ENCODE results near the gene CTBP2. TPM values are rescaled to one million over a fixed set of nuclear protein-coding genes. Genes with fewer than 3 reads are reported as not detected.

CTBP2 gene
- total RNA-seq, 1 experiment from 2014 or later = 77.8 TPM

GRCh38 chr10:125115409-125115808 lies 45.0 kb downstream of the CTBP2 start:
- no peak for DNase-seq (ENCODE audit: low spot score)
- Histone ChIP-seq H3K27ac (ENCODE audit: low read depth, low read length, poor library complexity, severe bottlenecking) (no peak overlapping the region), H3K9me3 (ENCODE audit: low read depth, low read length, poor library complexity, severe bottlenecking) (no peaks in the 10 kb centered on the region), H3K4me3 (ENCODE audit: low read depth, low read length, poor library complexity, severe bottlenecking) (no peak overlapping the region), H3K4me1 (ENCODE audit: insufficient read depth, low read length, poor library complexity, severe bottlenecking) (peaks cover 40% of the 10 kb centered on the region), H3K36me3 (ENCODE audit: insufficient read depth, low read length, poor library complexity, severe bottlenecking) (no peaks in the 10 kb centered on the region), H3K27me3 (replicated peaks; ENCODE audit: insufficient read depth, low read depth, low read length, poor library complexity) (no peaks in the 10 kb centered on the region)
- ChIA-PET CTCF (no interaction called here), POLR2A (ENCODE audit: low non-redundant PET) (no interaction called here)
- no peak for TF ChIP-seq CTCF (conservative IDR thresholded peaks at IDR 0.05; ENCODE audit: low read depth, low read length)
- TF ChIP-seq EZH2 (IDR thresholded peaks at IDR 0.05; ENCODE audit: borderline replicate concordance, low read depth, low read length, poor library complexity, severe bottlenecking) = no peak
- intact Hi-C loops (cut with micrococcal nuclease; ENCODE audit: unreplicated experiment) = no loop called here
- no TSS peak for BruUV-seq (replicated peaks)

GRCh38 chr10:125114761-125115391 lies 45.5 kb downstream of the CTBP2 start:
- no peak for DNase-seq (ENCODE audit: low spot score)
- H3K4me3 ChIP-seq (ENCODE audit: low read depth, low read length, poor library complexity, severe bottlenecking) = no peak overlapping the region
- no peaks in the 10 kb centered on the region for H3K27me3 ChIP-seq (replicated peaks; ENCODE audit: insufficient read depth, low read depth, low read length, poor library complexity)
- POLR2A ChIA-PET (ENCODE audit: low non-redundant PET) = interaction anchor here (0.6 kb wide), 1 partner anchor 150 kb away, joined by 3 read pairs; no protein-coding TSS in a partner anchor
- TF ChIP-seq EZH2 (IDR thresholded peaks at IDR 0.05; ENCODE audit: borderline replicate concordance, low read depth, low read length, poor library complexity, severe bottlenecking) (no peak), CTCF (conservative IDR thresholded peaks at IDR 0.05; ENCODE audit: low read depth, low read length) (no peak)
- BruUV-seq (replicated peaks) = no TSS peak
- no peaks in the 10 kb centered on the region for H3K36me3 ChIP-seq (ENCODE audit: insufficient read depth, low read length, poor library complexity, severe bottlenecking)
- intact Hi-C loops (cut with micrococcal nuclease; ENCODE audit: unreplicated experiment) = no loop called here
- CTCF ChIA-PET = no interaction called here
- H3K9me3 ChIP-seq (ENCODE audit: low read depth, low read length, poor library complexity, severe bottlenecking) = no peaks in the 10 kb centered on the region
- H3K27ac ChIP-seq (ENCODE audit: low read depth, low read length, poor library complexity, severe bottlenecking) = no peak overlapping the region
- H3K4me1 ChIP-seq (ENCODE audit: insufficient read depth, low read length, poor library complexity, severe bottlenecking) = peaks cover 35% of the 10 kb centered on the region

- Histone ChIP-seq H3K36me3 (ENCODE audit: insufficient read depth, low read length, poor library complexity, severe bottlenecking) (peaks cover 6% of the 10 kb centered on the region), H3K4me3 (ENCODE audit: low read depth, low read length, poor library complexity, severe bottlenecking) (no peak overlapping the region), H3K27ac (ENCODE audit: low read depth, low read length, poor library complexity, severe bottlenecking) (peak overlapping the region; percentile 14), H3K9me3 (ENCODE audit: low read depth, low read length, poor library complexity, severe bottlenecking) (no peaks in the 10 kb centered on the region), H3K4me1 (ENCODE audit: insufficient read depth, low read length, poor library complexity, severe bottlenecking) (peaks cover 34% of the 10 kb centered on the region), H3K27me3 (replicated peaks; ENCODE audit: insufficient read depth, low read depth, low read length, poor library complexity) (no peaks in the 10 kb centered on the region)
- TF ChIP-seq CTCF (conservative IDR thresholded peaks at IDR 0.05; ENCODE audit: low read depth, low read length) (no peak), EZH2 (IDR thresholded peaks at IDR 0.05; ENCODE audit: borderline replicate concordance, low read depth, low read length, poor library complexity, severe bottlenecking) (no peak)
- intact Hi-C loops (cut with micrococcal nuclease; ENCODE audit: unreplicated experiment) = no loop called here
- no peak for DNase-seq (ENCODE audit: low spot score)
- no TSS peak for BruUV-seq (replicated peaks)
- ChIA-PET CTCF (no interaction called here), POLR2A (ENCODE audit: low non-redundant PET) (interaction anchor here (0.6 kb wide), 1 partner anchor 151 kb away, joined by 3 read pairs; no protein-coding TSS in a partner anchor)
These were observed 46.5 kb downstream of the CTBP2 start for GRCh38 chr10:125113691-125114371.
